ENCODE results near the gene CT45A3.
"Not testable (repeated sequence)": the region's sequence is repeated elsewhere in the genome, so short reads cannot be mapped to it uniquely, and the experiment has no call there.

CT45A3 gene, protein sequence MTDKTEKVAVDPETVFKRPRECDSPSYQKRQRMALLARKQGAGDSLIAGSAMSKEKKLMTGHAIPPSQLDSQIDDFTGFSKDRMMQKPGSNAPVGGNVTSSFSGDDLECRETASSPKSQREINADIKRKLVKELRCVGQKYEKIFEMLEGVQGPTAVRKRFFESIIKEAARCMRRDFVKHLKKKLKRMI

DNA sequence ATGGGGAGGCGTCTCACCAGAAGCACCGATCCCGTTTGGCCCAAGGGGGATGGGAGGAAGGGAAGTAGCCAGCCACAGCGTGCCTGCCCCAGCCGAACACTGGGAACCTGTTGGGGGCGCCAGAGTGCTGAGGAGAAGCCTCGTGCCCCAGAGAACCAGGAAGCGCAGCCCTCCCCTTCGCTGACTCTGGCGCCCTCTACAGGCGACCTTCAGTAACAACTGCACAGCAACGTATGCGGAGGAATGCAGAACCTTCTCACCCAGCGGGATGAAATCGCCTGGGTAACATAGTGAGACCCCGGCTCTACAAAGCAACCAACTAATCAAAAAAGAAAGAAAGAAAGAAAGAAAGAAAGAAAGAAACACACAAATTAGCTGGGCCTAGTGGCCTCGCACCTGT, at the start of gene CT45A3:
CT45A3 (minus strand) TSS at position 101 of the 400 bp plus-strand sequence. CDS start 3,747 bp downstream, outside the sequence.
- DNase-seq = not testable (repeated sequence)

DNA sequence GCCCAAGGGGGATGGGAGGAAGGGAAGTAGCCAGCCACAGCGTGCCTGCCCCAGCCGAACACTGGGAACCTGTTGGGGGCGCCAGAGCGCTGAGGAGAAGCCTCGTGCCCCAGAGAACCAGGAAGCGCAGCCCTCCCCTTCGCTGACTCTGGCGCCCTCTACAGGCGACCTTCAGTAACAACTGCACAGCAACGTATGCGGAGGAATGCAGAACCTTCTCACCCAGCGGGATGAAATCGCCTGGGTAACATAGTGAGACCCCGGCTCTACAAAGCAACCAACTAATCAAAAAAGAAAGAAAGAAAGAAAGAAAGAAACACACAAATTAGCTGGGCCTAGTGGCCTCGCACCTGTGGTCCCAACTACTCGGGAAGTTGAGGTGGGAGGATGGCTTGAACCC, 34.7 kb upstream of the CT45A3 start, which contains the start of gene CT45A6:
CT45A6 (minus strand) TSS at position 101 of the 400 bp plus-strand sequence. CDS start 3,794 bp downstream, outside the sequence.
- not testable (repeated sequence) for DNase-seq

DNA sequence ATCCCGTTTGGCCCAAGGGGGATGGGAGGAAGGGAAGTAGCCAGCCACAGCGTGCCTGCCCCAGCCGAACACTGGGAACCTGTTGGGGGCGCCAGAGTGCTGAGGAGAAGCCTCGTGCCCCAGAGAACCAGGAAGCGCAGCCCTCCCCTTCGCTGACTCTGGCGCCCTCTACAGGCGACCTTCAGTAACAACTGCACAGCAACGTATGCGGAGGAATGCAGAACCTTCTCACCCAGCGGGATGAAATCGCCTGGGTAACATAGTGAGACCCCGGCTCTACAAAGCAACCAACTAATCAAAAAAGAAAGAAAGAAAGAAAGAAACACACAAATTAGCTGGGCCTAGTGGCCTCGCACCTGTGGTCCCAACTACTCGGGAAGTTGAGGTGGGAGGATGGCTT, 17.4 kb upstream of the CT45A3 start, which contains the start of gene CT45A5:
CT45A5 (minus strand) TSS at position 101 of the 400 bp plus-strand sequence. CDS start 3,774 bp downstream, outside the sequence.
- not testable (repeated sequence) for DNase-seq

DNA sequence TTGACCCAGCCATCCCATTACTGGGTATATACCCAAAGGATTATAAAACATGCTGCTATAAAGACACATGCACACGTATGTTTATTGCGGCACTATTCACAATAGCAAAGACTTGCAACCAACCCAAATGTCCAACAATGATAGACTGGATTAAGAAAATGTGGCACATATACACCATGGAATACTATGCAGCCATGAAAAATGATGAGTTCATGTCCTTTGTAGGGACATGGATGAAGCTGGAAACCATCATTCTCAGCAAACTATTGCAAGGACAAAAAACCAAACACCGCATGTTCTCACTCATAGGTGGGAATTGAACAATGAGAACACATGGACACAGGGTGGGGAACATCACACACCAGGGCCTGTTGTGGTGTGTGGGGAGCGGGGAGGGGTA, 23.3 kb downstream of the CT45A3 start:
- DNase-seq = not testable (repeated sequence)

DNA sequence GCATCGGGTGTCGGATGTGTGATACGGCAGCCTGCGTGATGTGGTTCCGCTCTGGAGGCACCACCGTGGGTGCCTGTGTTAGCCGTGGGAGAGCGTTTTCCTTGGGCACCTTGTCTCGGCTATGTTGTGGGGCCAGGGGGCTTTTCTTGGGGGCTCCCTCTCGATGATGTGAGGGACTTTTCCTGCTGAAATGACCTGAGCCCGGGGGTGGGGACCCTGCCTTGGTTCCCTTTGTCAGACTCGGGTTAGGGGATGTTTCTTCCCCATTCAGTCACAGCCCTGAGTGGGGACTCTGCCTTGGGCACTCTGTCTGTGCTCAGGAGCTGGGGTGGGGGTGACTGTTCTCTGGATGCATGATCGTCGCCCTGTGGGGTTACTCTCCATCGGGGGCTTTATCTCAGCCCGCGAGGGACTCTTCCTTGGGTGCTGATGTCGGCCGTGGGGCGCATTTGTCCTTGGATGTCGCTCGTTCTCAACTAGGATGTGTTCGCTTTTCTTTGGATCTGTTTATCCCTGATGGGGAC, 26.7 kb downstream of the CT45A3 start:
- DNase-seq = no peak

DNA sequence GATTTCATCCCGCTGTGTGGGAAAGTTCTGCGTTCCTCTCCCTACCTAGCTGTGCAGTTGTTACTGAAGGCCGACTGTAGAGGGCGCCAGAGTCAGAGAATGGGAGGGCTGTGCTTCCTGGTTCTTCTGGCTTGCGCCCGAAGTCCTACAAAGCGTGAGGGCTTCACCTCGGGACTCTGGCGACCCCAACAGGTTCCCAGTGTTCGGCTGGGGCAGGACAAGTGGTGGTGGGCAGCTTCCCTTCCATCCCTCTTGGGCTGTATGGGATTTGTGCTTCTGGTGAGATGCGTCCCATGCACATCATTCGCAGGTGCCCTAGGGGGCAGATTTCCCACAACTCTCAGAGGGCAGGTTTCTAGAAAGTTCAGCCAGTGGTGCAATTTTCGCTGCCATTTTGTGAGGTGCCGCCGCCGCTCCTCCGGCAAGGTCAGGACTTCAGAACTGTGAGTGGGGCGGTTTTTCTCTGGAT, 27.3 kb downstream of the CT45A3 start:
- DNase-seq = peak; percentile 12

DNA sequence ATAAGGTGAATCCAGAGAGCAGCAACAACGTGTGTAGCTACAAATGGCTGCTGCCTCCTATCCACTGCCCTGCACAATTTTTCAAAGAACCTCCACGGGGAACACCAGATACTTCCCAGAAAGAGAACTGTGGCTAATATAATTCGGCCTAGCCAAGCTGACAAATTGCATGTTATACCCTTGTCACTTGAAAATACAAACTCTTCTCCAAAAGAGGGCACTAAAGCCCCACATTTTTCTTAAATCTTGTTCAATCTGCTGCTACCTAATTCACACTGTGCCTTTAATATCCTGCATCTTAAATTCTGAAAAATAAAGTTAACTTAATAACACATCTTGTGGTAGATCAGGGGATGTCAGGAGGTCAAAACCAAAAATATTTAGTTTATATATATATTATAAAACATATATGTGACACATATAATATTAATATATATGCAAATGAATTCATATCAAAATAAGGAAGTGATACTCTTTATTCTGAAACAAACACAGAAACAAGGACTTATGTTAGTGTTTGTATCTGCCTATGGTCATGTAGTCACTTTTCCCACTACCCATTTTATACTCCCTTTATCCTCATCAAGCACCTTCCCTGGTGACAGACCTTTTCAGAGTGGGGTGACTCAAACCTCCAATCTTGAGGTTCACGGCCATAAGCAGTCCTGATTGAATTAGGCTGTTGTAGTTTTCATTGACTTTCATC, 30.5 kb downstream of the CT45A3 start:
- no peak for DNase-seq

DNA sequence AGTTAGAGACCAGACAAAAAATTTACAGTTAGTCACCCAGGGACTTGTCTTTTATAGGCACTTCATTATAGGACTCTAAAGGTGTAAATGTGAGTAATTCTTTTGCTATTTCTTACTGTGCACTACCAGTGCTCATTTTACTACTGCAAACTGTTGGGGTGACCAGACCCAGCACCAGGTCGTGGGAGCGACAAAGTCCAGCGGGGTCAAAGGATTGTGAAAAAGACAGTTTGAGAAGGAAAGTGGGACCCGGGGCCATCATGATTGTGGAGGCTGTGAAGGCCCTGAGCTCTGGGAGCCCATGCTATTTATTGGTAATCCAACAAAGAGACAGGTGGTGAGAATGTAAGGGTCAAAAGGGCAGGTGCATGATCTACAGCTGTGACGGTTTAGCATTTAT, 33.3 kb downstream of the CT45A3 start:
- not testable (repeated sequence) for DNase-seq

DNA sequence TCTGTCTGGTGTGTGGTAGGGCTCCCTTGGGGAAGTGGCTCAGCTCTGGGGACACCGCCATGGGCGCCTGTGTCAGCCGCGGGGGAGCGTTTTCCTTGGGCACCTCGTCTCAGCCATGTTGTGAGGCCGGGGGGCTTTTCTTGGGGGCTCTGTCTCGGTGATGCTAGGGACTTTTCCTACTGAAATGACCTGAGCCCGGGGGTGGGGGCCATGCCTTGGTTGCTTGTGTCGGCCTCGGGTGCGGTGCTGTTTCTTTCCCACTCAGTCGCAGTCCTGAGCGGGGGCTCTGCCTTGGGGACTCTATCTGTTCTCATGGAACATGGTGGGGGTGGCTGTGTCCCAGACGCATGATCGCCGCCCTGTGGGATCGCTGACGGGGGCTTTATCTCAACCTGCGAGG, 54.2 kb downstream of the CT45A3 start:
- DNase-seq = no peak

DNA sequence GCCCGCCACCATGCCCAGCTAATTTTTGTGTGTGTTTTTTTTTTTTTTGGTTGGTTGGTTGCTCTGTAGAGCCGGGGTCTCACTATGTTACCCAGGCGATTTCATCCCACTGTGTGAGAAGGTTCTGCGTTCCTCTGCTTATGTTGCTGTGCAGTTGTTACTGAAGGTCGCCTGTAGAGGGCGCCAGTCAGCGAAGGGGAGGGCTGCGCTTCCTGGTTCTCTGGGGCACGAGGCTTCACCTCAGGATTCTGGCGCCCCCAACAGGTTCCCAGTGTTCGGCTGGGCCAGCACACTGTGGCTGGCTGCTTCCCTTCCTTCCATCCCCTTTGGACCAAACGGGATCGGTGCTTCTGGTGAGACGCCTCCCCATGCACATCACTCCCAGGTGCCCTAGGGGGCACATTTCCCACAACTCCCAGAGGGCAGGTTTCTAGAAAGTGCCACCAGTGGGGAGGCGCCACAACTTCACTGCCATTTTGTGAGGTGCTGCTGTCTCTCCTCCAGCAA, 54.8 kb downstream of the CT45A3 start, which contains the start of gene CT45A1:
CT45A1 (plus strand) TSS at position 457 of the 507 bp plus-strand sequence. CDS start 5,302 bp downstream, outside the sequence.
- not testable (repeated sequence) for DNase-seq

All from activated gamma-delta T cell treated with Interleukin-2 at 50 U/mL for 16 hours (primary cell).